Nephron progenitor cell (in vitro differentiated cells): ENCODE results near the gene PNKD.

Experiments
- DNase-seq: peaks from one replicate; pipeline ENCODE4 v3.0.0; 2021
- H3K27ac Mint-ChIP-seq: 2 replicates; pipeline ENCODE4 v1.8.0; 2021; ENCODE audit warnings: mild to moderate bottlenecking, moderate library complexity, mixed read lengths
- H3K27me3 Mint-ChIP-seq: 2 replicates; pipeline ENCODE4 v1.8.0; 2021; ENCODE audit warnings: mild to moderate bottlenecking, low read depth, mixed read lengths; ENCODE audit not compliant: poor library complexity
- H3K36me3 Mint-ChIP-seq: 2 replicates; pipeline ENCODE4 v1.8.0; 2021; ENCODE audit warnings: low read depth, mixed read lengths
- H3K4me1 Mint-ChIP-seq: 2 replicates; pipeline ENCODE4 v1.8.0; 2021; ENCODE audit warnings: mixed read lengths
- H3K4me3 Mint-ChIP-seq: 2 replicates; pipeline ENCODE4 v1.8.0; 2021; ENCODE audit warnings: mild to moderate bottlenecking, moderate library complexity, mixed read lengths
- H3K9me3 Mint-ChIP-seq: 2 replicates; pipeline ENCODE4 v1.8.0; 2021; ENCODE audit warnings: mild to moderate bottlenecking, moderate library complexity, mixed read lengths
- TF ChIP-seq, protein P1 (sequence below): fragments of 200-600 bp; sonication (generic); IDR thresholded peaks from 2 replicates; pipeline ENCODE4 v1.5.0; 2021; ENCODE audit warnings: antibody characterized with exemption

The PNKD gene

GRCh38 chr2:218384975-218385374 lies 114.7 kb downstream of the PNKD start:
- H3K36me3 Mint-ChIP-seq, result no peaks in the 10 kb centered on the region
- H3K9me3 Mint-ChIP-seq, result no peaks in the 10 kb centered on the region
- no peak overlapping the region for H3K4me3 Mint-ChIP-seq
- no peak for DNase-seq
- peaks cover 7% of the 10 kb centered on the region for H3K4me1 Mint-ChIP-seq
- H3K27ac Mint-ChIP-seq, result no peak overlapping the region
- H3K27me3 Mint-ChIP-seq, result peaks cover 33% of the 10 kb centered on the region
- TF ChIP-seq, protein P1, sequence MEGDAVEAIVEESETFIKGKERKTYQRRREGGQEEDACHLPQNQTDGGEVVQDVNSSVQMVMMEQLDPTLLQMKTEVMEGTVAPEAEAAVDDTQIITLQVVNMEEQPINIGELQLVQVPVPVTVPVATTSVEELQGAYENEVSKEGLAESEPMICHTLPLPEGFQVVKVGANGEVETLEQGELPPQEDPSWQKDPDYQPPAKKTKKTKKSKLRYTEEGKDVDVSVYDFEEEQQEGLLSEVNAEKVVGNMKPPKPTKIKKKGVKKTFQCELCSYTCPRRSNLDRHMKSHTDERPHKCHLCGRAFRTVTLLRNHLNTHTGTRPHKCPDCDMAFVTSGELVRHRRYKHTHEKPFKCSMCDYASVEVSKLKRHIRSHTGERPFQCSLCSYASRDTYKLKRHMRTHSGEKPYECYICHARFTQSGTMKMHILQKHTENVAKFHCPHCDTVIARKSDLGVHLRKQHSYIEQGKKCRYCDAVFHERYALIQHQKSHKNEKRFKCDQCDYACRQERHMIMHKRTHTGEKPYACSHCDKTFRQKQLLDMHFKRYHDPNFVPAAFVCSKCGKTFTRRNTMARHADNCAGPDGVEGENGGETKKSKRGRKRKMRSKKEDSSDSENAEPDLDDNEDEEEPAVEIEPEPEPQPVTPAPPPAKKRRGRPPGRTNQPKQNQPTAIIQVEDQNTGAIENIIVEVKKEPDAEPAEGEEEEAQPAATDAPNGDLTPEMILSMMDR, result no peak

GRCh38 chr2:218386505-218387368 lies 116.4 kb downstream of the PNKD start:
- H3K36me3 Mint-ChIP-seq, result no peaks in the 10 kb centered on the region
- H3K4me1 Mint-ChIP-seq, result peaks cover 4% of the 10 kb centered on the region
- peaks cover 35% of the 10 kb centered on the region for H3K27me3 Mint-ChIP-seq
- no peak overlapping the region for H3K27ac Mint-ChIP-seq
- no peak overlapping the region for H3K4me3 Mint-ChIP-seq
- no peak for DNase-seq
- TF ChIP-seq, protein P1, result no peak
- H3K9me3 Mint-ChIP-seq, result no peaks in the 10 kb centered on the region

DNA sequence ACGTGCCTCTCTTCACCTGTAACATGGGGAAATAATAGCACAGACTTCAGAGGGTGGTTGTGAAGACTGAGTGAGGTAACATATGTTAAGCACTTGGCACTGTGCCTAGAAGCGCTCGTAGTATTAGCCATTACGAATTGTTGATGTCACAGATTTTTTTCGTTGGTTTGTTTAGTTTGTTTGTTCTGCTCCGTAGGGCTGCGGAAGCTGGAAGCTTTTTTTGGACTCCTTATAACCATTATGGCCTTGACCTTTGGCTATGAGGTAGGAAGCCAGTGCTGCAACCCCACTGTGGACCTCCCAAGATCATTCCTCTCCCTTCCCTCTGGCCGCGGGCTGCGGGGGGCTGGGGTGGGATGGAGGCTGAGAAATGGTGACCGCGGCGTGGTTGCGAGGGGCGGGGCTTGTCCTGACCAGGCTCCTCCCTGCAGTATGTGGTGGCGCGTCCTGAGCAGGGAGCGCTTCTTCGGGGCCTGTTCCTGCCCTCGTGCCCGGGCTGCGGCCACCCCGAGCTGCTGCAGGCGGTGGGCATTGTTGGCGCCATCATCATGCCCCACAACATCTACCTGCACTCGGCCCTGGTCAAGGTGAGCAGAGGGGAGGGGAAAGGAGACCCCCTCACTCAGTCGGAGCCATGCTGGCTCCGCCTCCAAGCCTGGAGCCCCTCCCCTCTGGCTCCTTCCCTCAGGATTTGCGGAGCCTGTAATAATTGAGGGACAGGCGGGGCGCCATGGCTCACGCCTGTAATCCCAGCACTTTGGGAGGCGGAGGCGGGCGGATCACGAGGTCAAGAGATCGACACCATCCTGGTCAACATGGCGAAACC lies 117.3 kb downstream of the PNKD start:
- DNase-seq, result peak; percentile 72
- TF ChIP-seq, protein P1, result no peak
- Mint-ChIP-seq H3K4me1 (no peaks in the 10 kb centered on the region), H3K36me3 (no peaks in the 10 kb centered on the region), H3K27me3 (peaks cover 34% of the 10 kb centered on the region), H3K27ac (no peak overlapping the region), H3K4me3 (peak overlapping the region; percentile 70), H3K9me3 (no peaks in the 10 kb centered on the region)

GRCh38 chr2:218389333-218390150 lies 119.2 kb downstream of the PNKD start:
- Mint-ChIP-seq H3K36me3 (no peaks in the 10 kb centered on the region), H3K27ac (no peak overlapping the region), H3K9me3 (no peaks in the 10 kb centered on the region), H3K27me3 (peaks cover 38% of the 10 kb centered on the region), H3K4me3 (no peak overlapping the region), H3K4me1 (no peaks in the 10 kb centered on the region)
- DNase-seq, result no peak
- TF ChIP-seq, protein P1, result no peak

DNA sequence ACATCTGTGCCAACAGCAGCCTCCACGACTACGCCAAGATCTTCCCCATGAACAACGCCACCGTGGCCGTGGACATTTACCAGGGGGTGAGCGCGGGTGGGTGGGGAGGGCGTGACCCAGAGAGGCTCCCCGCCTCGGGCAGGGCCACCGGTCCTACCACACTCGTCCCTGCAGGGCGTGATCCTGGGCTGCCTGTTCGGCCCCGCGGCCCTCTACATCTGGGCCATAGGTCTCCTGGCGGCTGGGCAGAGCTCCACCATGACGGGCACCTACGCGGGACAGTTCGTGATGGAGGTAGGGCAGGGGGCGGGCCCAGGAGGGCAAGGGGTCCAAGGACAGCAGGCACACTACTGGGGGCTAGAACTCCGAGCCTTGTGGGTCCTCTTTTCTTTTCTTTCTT lies 120.9 kb downstream of the PNKD start:
- no peak overlapping the region for H3K27ac Mint-ChIP-seq
- H3K4me1 Mint-ChIP-seq, result peaks cover 6% of the 10 kb centered on the region
- H3K4me3 Mint-ChIP-seq, result no peak overlapping the region
- peaks cover 39% of the 10 kb centered on the region for H3K27me3 Mint-ChIP-seq
- no peaks in the 10 kb centered on the region for H3K9me3 Mint-ChIP-seq
- TF ChIP-seq, protein P1, result no peak
- DNase-seq, result no peak
- H3K36me3 Mint-ChIP-seq, result no peaks in the 10 kb centered on the region
